Epithelial cell of prostate (primary cell): ENCODE results near the gene AGBL3.
"Not testable (repeated sequence)": the region's sequence is repeated elsewhere in the genome, so short reads cannot be mapped to it uniquely, and the experiment has no call there.

Source experiments
- DNase-seq: peaks from one replicate; pipeline ENCODE4 v3.0.0-alpha.2; 2011; ENCODE audit warnings: low read depth, low spot score
- H3K27ac ChIP-seq: fragments of 450-650 bp; 2 replicates; pipeline ENCODE4 v1.5.1; 2017; ENCODE audit warnings: mild to moderate bottlenecking

Gene AGBL3

GRCh38 chr7:134962270-134962780 lies 24.0 kb upstream of the AGBL3 start:
- DNase-seq = no peak
- H3K27ac ChIP-seq = no peak overlapping the region

DNA sequence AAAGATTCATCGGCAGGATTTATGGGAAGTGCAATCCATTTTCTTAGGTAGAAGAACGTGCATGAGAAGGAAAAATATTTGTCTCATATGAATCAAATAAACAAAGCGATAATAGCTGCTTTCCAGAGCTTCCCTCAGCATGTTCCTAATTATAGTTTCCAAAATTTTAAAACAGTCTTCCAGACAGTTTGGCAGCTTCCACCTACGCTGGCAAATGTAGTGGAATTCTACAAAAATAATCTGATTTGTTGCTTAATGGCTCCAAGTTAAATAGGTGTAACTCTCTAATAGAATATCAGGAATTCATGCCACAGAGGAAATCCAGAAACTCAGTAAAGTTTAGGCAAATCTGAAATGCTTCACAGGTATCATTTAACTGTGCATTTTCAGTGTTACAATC lies 23.3 kb upstream of the AGBL3 start:
- no peak for DNase-seq
- H3K27ac ChIP-seq = no peak overlapping the region

- DNase-seq = no peak
- H3K27ac ChIP-seq = no peak overlapping the region
Measured at GRCh38 chr7:134966691-134967090, 19.6 kb upstream of the AGBL3 start.

- H3K27ac ChIP-seq = no peak overlapping the region
- DNase-seq = no peak
Measured at GRCh38 chr7:134968110-134968509, 18.2 kb upstream of the AGBL3 start.

- not testable (repeated sequence) for H3K27ac ChIP-seq, DNase-seq
Measured at GRCh38 chr7:134981645-134982044, 4.7 kb upstream of the AGBL3 start.

DNA sequence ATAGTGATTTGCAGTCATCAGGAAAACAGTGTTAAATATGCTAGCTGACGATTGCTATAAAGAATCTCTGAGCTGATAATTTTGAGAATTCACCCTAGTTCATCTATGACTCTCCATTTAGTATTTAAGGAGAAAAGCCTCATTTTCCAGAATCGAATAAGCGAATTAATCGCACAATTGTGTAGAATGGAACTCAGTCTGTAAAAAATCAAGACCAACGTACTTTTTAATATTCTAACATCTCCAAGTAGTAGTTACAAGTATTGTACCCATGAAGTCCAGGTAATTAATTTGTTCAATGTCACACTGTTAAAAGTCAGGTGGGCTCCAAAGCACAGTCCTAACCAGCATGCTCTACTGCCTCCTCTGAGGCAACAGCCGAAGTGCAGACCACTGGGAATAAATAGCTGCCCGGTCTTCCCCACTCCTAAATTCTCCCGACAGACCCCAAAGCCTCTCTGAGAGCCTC lies 380 bp upstream of the AGBL3 start:
- peak overlapping the region; percentile 63 for H3K27ac ChIP-seq
- no peak for DNase-seq

DNA sequence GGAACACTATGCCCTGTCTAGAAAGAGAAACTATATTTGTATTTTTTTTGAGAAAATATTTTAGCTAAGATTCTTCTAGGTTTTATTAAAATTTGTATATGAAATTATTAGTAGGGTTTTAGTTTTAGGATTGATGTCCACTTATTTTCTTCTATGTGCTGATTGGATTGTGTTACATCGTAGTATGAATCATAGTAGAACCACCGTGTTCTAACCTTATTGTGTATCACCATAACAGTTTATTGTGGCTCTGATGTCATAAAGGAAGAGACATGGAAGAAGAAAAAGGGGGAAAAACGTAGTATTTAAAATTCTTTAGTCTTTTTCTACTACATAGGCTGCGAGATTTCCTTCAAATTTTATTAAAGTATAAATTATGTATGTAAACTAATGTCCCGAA lies 1.9 kb downstream of the AGBL3 start:
- no peak for DNase-seq
- no peak overlapping the region for H3K27ac ChIP-seq

GRCh38 chr7:134991469-134992339 lies 5.4 kb downstream of the AGBL3 start:
- H3K27ac ChIP-seq = no peak overlapping the region
- no peak for DNase-seq

GRCh38 chr7:134992626-134993179 lies 6.4 kb downstream of the AGBL3 start:
- no peak for DNase-seq
- no peak overlapping the region for H3K27ac ChIP-seq

DNA sequence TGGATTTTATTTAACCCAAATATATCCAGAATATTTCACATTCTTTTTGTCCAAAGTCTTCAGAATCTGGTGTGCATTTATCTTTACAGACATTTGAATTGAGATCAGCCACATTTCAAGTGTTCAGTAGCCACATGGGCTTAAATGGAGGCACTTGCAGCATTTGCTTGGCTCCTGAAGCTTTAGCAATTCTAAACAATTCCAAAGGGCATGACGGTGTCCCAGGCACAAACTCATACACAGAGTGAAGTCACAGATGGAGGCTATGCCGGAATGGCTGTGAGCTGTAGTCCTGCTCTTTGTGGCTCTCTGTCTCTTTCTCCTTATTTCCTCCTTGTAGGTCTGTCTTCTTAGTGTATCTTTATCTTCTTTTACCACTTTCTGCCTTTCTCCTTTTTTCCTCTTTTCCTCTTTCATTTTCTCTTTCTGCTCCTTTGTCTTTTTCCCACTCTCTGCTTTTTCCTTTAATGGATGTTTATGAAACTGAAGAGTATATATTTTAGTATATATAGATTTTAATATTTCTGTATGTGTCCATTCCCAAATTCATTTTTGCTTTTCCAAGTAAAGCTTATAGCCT lies 7.7 kb downstream of the AGBL3 start:
- DNase-seq = no peak
- H3K27ac ChIP-seq = no peak overlapping the region

GRCh38 chr7:134995239-134996096 lies 9.2 kb downstream of the AGBL3 start:
- H3K27ac ChIP-seq = no peak overlapping the region
- DNase-seq = no peak

DNA sequence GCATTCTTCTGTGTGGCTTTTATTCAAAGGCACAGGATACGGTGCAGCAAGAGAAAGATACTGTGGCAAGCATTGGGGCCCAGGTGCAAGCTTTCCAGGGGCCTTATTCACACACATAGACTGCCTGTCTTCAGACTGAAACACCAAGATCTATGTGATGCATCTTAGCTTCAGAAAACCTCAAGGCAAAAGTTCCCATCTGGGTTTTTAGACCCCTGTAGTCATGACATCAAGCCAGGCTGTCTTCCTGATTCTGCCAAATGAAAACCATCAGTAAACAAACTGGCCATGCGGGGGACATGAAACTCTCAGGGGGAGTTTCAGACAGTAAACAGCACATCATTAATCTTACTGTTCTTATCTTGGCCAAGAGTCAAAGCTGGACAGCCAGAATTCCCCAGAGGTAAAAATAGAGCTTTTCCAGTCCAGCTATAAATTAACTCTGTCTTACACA lies 9.8 kb downstream of the AGBL3 start:
- H3K27ac ChIP-seq = no peak overlapping the region
- DNase-seq = no peak

DNA sequence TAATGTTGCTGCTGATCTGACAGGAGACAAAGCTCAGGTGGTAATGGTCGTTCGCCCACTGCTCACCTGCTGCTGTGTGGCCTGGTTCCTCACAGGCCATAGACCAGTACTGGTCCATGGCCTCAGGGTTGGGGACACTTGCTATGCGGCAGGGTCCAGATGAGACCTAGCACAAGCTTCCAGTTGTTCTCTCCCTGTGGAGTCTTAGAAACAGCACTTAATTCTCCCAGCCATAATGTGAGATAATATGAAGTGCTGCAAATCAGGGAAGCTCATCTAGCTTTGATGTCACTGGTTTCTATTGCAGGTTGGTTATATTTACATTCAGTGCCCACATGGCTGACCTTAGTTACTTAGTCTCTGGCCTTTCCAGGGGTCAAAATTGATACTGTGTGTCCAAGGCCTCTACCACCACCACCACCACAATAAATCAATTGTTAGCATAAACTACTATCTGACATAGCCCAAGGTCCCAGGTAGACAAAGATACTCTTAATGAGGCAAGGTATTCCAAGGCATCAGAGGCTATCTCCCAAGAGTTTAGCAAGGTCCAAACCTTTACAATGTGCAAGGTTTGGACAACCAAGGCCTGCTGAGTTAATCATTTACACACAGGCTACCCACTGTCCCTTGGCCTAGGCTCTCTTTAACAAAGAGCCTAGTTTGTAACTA lies 11.0 kb downstream of the AGBL3 start:
- DNase-seq = no peak
- H3K27ac ChIP-seq = no peak overlapping the region

DNA sequence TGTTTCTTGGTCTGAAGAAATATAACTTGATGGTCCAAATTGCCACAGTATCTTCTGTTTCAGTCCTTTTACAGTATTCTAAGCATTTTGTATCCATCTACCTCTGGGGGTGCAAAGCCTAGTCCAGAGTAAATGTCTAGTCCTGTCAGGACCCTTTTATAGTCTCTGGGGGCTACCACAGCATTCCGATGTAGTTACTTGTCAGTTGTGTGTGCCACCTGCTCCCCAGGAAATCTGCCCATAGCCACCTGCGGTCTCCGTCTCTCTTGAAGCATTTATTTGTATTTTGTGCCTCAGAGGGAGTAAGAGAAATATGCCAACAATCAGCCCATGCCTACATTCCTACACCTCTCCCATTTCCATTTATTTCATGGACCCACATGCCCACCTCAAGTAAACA lies 12.8 kb downstream of the AGBL3 start:
- H3K27ac ChIP-seq = no peak overlapping the region
- no peak for DNase-seq

GRCh38 chr7:135001390-135002165 lies 15.3 kb downstream of the AGBL3 start:
- DNase-seq = no peak
- H3K27ac ChIP-seq = no peak overlapping the region

DNA sequence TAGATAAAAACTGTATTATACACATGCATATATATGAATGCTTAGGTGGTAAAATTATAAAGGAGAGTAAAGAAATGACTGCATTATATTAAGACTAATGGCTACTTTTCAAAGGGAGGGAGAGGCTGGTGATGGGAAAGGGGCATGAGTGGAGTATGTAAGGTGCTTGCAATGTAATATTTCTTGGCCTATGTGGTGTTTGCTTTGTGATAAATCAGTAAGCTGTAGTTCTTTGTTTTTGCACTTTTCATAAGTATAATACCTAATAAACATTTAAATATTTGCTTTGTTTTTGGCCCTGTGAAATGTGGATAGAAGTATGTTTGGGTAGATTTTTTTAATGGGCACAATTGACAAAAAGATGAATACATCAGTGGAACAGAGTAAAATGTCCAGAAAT lies 25.9 kb downstream of the AGBL3 start:
- no peak for DNase-seq

GRCh38 chr7:135023622-135024021 lies 37.3 kb downstream of the AGBL3 start:
- H3K27ac ChIP-seq = no peak overlapping the region
- no peak for DNase-seq

More for the DNA sequence above, 25.9 kb downstream of the AGBL3 start:
- H3K27ac ChIP-seq = no peak overlapping the region

DNA sequence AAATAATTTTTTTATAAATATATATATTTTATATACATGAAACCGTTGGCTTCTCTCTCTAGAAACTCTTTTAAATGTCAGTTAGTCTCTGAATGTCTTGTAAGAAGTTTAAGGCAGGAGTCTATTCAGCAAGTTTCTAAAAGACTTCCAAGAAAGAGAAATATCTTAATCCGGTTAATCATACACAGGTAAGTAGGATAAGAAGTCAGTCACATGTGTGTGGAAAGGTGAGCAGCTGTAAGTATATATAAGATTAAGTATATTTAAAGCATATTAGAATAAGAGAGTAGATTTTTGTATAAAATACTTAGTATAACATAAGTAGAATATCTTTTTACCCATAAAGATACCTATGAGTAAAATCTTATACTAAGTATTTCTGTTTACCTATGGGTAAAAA lies 48.9 kb downstream of the AGBL3 start:
- DNase-seq = no peak
- no peak overlapping the region for H3K27ac ChIP-seq

DNA sequence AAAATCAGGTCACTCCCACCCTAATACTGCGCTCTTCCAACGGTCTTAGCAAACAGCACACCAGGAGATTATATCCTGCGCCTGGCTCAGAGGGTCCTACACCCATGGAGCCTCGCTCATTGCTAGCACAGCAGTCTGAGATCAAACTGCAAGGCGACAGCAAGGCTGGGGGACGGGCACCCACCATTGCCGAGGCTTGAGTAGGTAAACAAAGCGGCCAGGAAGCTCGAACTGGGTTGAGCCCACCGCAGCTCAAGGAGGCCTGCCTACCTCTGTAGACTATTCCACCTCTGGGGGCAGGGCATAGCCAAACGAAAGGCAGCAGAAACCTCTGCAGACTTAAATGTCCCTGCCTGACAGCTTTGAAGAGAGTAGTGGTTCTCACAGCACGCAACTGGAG lies 80.7 kb downstream of the AGBL3 start:
- H3K27ac ChIP-seq, DNase-seq: not testable (repeated sequence)
